Measurements from ENCODE around the gene FLNB.

The FLNB gene

DNA sequence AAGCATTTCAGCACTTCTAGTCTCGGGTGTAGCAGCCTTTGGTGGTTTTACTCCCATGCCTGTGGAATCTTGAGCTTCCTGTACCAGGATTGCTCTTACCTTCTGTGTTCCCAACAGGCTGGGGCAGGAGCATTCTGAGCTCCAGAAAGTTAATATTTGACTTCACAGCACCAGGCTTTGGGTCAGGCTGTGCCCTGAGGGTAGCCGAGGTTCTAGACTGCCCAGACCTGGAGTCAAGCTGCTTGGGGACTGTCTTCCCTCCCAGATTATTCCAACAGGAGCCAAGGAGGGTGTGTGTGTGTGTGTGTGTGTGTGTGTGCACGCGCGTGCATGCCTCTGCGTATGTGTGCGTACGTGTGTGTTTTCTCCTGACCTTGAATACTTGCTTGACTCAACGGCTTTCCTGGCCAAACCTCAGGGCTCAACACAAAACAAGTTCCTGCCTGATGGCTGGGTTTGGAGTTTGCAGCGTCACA is 94.8 kb downstream of the FLNB start:
- H3K27ac ChIP-seq (replicated peaks; ENCODE audit: low read length) = no peak overlapping the region

DNA sequence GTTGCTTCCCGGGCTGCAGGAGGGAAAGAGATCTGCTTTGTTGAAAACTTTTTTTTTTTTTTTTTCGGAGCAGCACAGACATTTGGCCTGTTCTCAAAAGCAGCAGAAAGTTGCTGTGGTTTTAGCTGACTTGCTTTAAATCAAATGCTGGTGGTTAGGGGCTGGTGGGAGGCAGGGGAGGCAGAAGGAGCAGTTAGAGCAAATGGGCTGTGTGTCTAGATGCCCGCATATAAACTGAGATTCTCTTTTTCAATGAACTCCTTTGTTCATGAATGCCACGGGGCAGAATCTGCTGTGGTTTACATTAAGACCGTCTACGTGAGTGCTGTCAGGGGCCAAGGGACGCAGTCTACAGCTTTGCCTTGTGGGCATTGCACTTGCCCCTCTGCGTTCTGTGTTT is 95.9 kb downstream of the FLNB start:
- Histone ChIP-seq H2BK15ac (ENCODE audit: low read length) (no peak overlapping the region), H3K14ac (ENCODE audit: low read length) (no peak overlapping the region), H3K27me3 (ENCODE audit: control insufficient read depth in 3 of 3, insufficient read depth in 3 of 3, low read depth in 1 of 3, low read length in 3 of 3) (no peaks in the 10 kb centered on the region), H2BK12ac (ENCODE audit: low read length) (no peak overlapping the region), H3K4ac (ENCODE audit: low read length) (no peak overlapping the region), H2AFZ (ENCODE audit: low read length) (no peak overlapping the region), H2AK5ac (ENCODE audit: low read depth, low read length) (no peak overlapping the region), H3K27ac (replicated peaks; ENCODE audit: low read length) (no peak overlapping the region), H3K9ac (ENCODE audit: low read depth, low read length, poor library complexity) (no peak overlapping the region), H3K18ac (ENCODE audit: low read length) (no peak overlapping the region), H3K36me3 (replicated peaks in 1 of 2; ENCODE audit: control insufficient read depth in 2 of 2, insufficient read depth in 2 of 2, low read length in 2 of 2) (peaks cover 32 to 51% of the 10 kb centered on the region in 2 donors), H3K4me3 (ENCODE audit: low read length in 2 of 2) (no peak overlapping the region), H3K79me1 (ENCODE audit: low read depth, low read length) (no peaks in the 10 kb centered on the region), H3K9me3 (replicated peaks in 1 of 2; ENCODE audit: control insufficient read depth in 2 of 2, insufficient read depth in 1 of 2, low read depth in 1 of 2, low read length in 2 of 2) (no peaks in the 10 kb centered on the region), H3K4me2 (ENCODE audit: insufficient read depth, low read length, poor library complexity, severe bottlenecking) (no peak overlapping the region), H3K4me1 (ENCODE audit: control insufficient read depth in 2 of 2, insufficient read depth in 1 of 2, low read depth in 1 of 2, low read length in 2 of 2) (no peaks in the 10 kb centered on the region), H2BK120ac (ENCODE audit: low read depth, low read length) (no peak overlapping the region), H2BK5ac (ENCODE audit: low read length) (no peak overlapping the region), H3K23ac (ENCODE audit: low read depth, low read length, poor library complexity) (no peak overlapping the region), H4K8ac (ENCODE audit: low read depth, low read length) (no peak overlapping the region), H4K91ac (ENCODE audit: low read depth, low read length, poor library complexity) (no peak overlapping the region)
- no CpG with 5 or more reads among the region's 8 CpGs for WGBS, 2 donors (ENCODE audit: extremely low coverage in 2 of 2, insufficient read length in 2 of 2, insufficient replicate concordance in 1 of 2)
- DNase-seq (ENCODE audit: low spot score) = no peak

More for the DNA sequence above, 94.8 kb downstream of the FLNB start:
- Histone ChIP-seq H2BK12ac (ENCODE audit: low read length) (no peak overlapping the region), H2BK120ac (ENCODE audit: low read depth, low read length) (no peak overlapping the region), H2BK15ac (ENCODE audit: low read length) (no peak overlapping the region), H4K8ac (ENCODE audit: low read depth, low read length) (no peak overlapping the region), H3K36me3 (replicated peaks in 1 of 2; ENCODE audit: control insufficient read depth in 2 of 2, insufficient read depth in 2 of 2, low read length in 2 of 2) (peaks cover 35 to 51% of the 10 kb centered on the region in 2 donors), H3K9ac (ENCODE audit: low read depth, low read length, poor library complexity) (peak overlapping the region; percentile 61), H3K18ac (ENCODE audit: low read length) (no peak overlapping the region), H2BK5ac (ENCODE audit: low read length) (no peak overlapping the region), H3K4ac (ENCODE audit: low read length) (no peak overlapping the region), H3K27me3 (ENCODE audit: control insufficient read depth in 3 of 3, insufficient read depth in 3 of 3, low read depth in 1 of 3, low read length in 3 of 3) (no peaks in the 10 kb centered on the region), H3K9me3 (replicated peaks in 1 of 2; ENCODE audit: control insufficient read depth in 2 of 2, insufficient read depth in 1 of 2, low read depth in 1 of 2, low read length in 2 of 2) (no peaks in the 10 kb centered on the region), H2AFZ (ENCODE audit: low read length) (no peak overlapping the region), H3K14ac (ENCODE audit: low read length) (no peak overlapping the region), H3K79me1 (ENCODE audit: low read depth, low read length) (no peaks in the 10 kb centered on the region), H3K4me2 (ENCODE audit: insufficient read depth, low read length, poor library complexity, severe bottlenecking) (no peak overlapping the region), H3K4me1 (ENCODE audit: control insufficient read depth in 2 of 2, insufficient read depth in 1 of 2, low read depth in 1 of 2, low read length in 2 of 2) (no peaks in the 10 kb centered on the region), H2AK5ac (ENCODE audit: low read depth, low read length) (no peak overlapping the region), H3K4me3 (ENCODE audit: low read length in 2 of 2) (no peak overlapping the region), H3K23ac (ENCODE audit: low read depth, low read length, poor library complexity) (no peak overlapping the region), H4K91ac (ENCODE audit: low read depth, low read length, poor library complexity) (no peak overlapping the region)
- WGBS, 2 donors (ENCODE audit: extremely low coverage in 2 of 2, insufficient read length in 2 of 2, insufficient replicate concordance in 1 of 2) = no CpG with 5 or more reads among the region's 10 CpGs
- no peak for DNase-seq (ENCODE audit: low spot score)

DNA sequence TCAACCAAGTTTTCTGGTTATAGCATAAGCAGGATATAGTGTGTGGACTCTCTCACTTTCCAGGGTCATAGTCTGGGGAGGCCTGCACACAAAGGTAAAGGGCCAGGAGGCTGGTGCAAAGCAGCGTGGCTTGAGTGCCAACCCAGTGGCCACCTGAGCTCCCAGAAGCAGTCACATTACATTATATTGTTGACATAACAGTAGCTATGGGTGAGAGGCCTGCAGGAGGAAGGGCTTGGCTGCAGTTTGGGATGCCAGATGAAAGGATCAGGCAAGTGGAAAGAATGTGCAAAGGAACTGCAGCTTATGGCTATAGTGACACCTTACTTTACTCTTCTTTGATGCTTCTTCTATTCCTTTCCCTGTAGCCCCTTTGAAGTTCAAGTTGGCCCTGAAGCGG is 96.5 kb downstream of the FLNB start:
- DNase-seq (ENCODE audit: low spot score) = no peak
- H3K36me3 ChIP-seq (replicated peaks in 1 of 2; ENCODE audit: control insufficient read depth in 2 of 2, insufficient read depth in 2 of 2, low read length in 2 of 2) = peaks cover 35 to 53% of the 10 kb centered on the region in 2 donors
- no CpG with 5 or more reads among the region's 2 CpGs for WGBS, 2 donors (ENCODE audit: extremely low coverage in 2 of 2, insufficient read length in 2 of 2, insufficient replicate concordance in 1 of 2)

GRCh38 chr3:58105196-58105595 is 97.0 kb downstream of the FLNB start:
- Histone ChIP-seq H3K18ac (ENCODE audit: low read length) (no peak overlapping the region), H2AK5ac (ENCODE audit: low read depth, low read length) (no peak overlapping the region)
- DNase-seq (ENCODE audit: low spot score) = no peak

More for the DNA sequence above, 96.5 kb downstream of the FLNB start:
- H2BK15ac ChIP-seq (ENCODE audit: low read length) = no peak overlapping the region
- no peak overlapping the region for H3K9ac ChIP-seq (ENCODE audit: low read depth, low read length, poor library complexity)
- H3K4me1 ChIP-seq (ENCODE audit: control insufficient read depth in 2 of 2, insufficient read depth in 1 of 2, low read depth in 1 of 2, low read length in 2 of 2) = no peaks in the 10 kb centered on the region
- no peak overlapping the region for H3K4me2 ChIP-seq (ENCODE audit: insufficient read depth, low read length, poor library complexity, severe bottlenecking)
- H3K27ac ChIP-seq (replicated peaks; ENCODE audit: low read length) = no peak overlapping the region
- H2BK12ac ChIP-seq (ENCODE audit: low read length) = no peak overlapping the region
- no peak overlapping the region for H2BK120ac ChIP-seq (ENCODE audit: low read depth, low read length)
- H2BK5ac ChIP-seq (ENCODE audit: low read length) = no peak overlapping the region
- H3K23ac ChIP-seq (ENCODE audit: low read depth, low read length, poor library complexity) = no peak overlapping the region
- H3K4ac ChIP-seq (ENCODE audit: low read length) = no peak overlapping the region
- H3K18ac ChIP-seq (ENCODE audit: low read length) = no peak overlapping the region
- H2AFZ ChIP-seq (ENCODE audit: low read length) = no peak overlapping the region
- H3K4me3 ChIP-seq (ENCODE audit: low read length in 2 of 2) = no peak overlapping the region
- no peaks in the 10 kb centered on the region for H3K79me1 ChIP-seq (ENCODE audit: low read depth, low read length)
- no peaks in the 10 kb centered on the region for H3K9me3 ChIP-seq (replicated peaks in 1 of 2; ENCODE audit: control insufficient read depth in 2 of 2, insufficient read depth in 1 of 2, low read depth in 1 of 2, low read length in 2 of 2)
- H2AK5ac ChIP-seq (ENCODE audit: low read depth, low read length) = no peak overlapping the region
- H4K8ac ChIP-seq (ENCODE audit: low read depth, low read length) = no peak overlapping the region
- no peak overlapping the region for H4K91ac ChIP-seq (ENCODE audit: low read depth, low read length, poor library complexity)
- no peak overlapping the region for H3K14ac ChIP-seq (ENCODE audit: low read length)
- H3K27me3 ChIP-seq (ENCODE audit: control insufficient read depth in 3 of 3, insufficient read depth in 3 of 3, low read depth in 1 of 3, low read length in 3 of 3) = no peaks in the 10 kb centered on the region

More at GRCh38 chr3:58105196-58105595, 97.0 kb downstream of the FLNB start:
- Histone ChIP-seq H4K91ac (ENCODE audit: low read depth, low read length, poor library complexity) (no peak overlapping the region), H3K4me1 (ENCODE audit: control insufficient read depth in 2 of 2, insufficient read depth in 1 of 2, low read depth in 1 of 2, low read length in 2 of 2) (no peaks in the 10 kb centered on the region), H3K4me3 (ENCODE audit: low read length in 2 of 2) (no peak overlapping the region), H2BK120ac (ENCODE audit: low read depth, low read length) (no peak overlapping the region), H3K4me2 (ENCODE audit: insufficient read depth, low read length, poor library complexity, severe bottlenecking) (no peak overlapping the region), H3K27me3 (ENCODE audit: control insufficient read depth in 3 of 3, insufficient read depth in 3 of 3, low read depth in 1 of 3, low read length in 3 of 3) (no peaks in the 10 kb centered on the region), H3K79me1 (ENCODE audit: low read depth, low read length) (peaks cover 1% of the 10 kb centered on the region), H3K23ac (ENCODE audit: low read depth, low read length, poor library complexity) (no peak overlapping the region), H3K4ac (ENCODE audit: low read length) (no peak overlapping the region), H2AFZ (ENCODE audit: low read length) (no peak overlapping the region), H3K36me3 (replicated peaks in 1 of 2; ENCODE audit: control insufficient read depth in 2 of 2, insufficient read depth in 2 of 2, low read length in 2 of 2) (peaks cover 38 to 54% of the 10 kb centered on the region in 2 donors), H2BK12ac (ENCODE audit: low read length) (no peak overlapping the region), H2BK15ac (ENCODE audit: low read length) (no peak overlapping the region), H3K9ac (ENCODE audit: low read depth, low read length, poor library complexity) (no peak overlapping the region), H3K27ac (replicated peaks; ENCODE audit: low read length) (no peak overlapping the region), H3K14ac (ENCODE audit: low read length) (no peak overlapping the region), H2BK5ac (ENCODE audit: low read length) (no peak overlapping the region), H4K8ac (ENCODE audit: low read depth, low read length) (no peak overlapping the region), H3K9me3 (replicated peaks in 1 of 2; ENCODE audit: control insufficient read depth in 2 of 2, insufficient read depth in 1 of 2, low read depth in 1 of 2, low read length in 2 of 2) (no peaks in the 10 kb centered on the region)
- WGBS, 2 donors (ENCODE audit: extremely low coverage in 2 of 2, insufficient read length in 2 of 2, insufficient replicate concordance in 1 of 2) = no CpG with 5 or more reads among the region's 3 CpGs

Data from neuronal stem cell (in vitro differentiated cells).